GM19467 (cell line): ENCODE results near the gene KIF5A.

ENCODE experiments used
- ATAC-seq: cut with Tn5 transposase; IDR thresholded peaks from one replicate; pipeline ENCODE4 v1.9.1; 2021; ENCODE audit warnings: mild to moderate bottlenecking, moderate library complexity; ENCODE audit not compliant: unreplicated experiment

The KIF5A gene

GRCh38 chr12:57628280-57629191, 78.7 kb downstream of the KIF5A start:
- no peak for ATAC-seq

DNA sequence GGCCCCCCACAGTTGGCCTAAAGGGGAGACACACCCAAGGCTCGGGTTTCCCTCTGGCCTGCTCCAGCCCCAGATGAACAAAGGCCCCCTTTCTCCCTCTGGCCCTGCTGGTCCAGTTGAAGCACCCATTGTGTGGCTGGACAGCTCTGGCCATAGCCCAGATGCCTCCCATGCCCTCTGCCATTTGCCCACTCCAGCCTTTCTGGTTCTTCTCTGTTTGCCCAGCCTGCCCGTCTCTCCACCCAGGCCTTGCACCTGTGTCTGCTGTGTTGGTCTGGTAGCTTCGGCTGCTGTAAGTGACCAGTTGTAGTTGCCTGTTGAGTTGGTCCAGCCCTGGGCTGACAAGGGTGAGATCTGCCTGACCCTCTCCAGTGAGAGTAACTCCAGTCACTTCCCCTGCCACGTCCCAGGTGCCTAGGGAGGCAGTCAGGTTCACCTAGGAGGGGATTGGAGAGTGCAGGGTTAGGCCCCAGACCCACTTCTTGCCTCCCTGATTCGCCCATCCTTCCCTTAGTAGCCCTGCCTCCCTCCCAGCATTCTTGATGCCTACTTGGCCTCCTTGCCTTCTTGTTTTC, 80.1 kb downstream of the KIF5A start:
- no peak for ATAC-seq

DNA sequence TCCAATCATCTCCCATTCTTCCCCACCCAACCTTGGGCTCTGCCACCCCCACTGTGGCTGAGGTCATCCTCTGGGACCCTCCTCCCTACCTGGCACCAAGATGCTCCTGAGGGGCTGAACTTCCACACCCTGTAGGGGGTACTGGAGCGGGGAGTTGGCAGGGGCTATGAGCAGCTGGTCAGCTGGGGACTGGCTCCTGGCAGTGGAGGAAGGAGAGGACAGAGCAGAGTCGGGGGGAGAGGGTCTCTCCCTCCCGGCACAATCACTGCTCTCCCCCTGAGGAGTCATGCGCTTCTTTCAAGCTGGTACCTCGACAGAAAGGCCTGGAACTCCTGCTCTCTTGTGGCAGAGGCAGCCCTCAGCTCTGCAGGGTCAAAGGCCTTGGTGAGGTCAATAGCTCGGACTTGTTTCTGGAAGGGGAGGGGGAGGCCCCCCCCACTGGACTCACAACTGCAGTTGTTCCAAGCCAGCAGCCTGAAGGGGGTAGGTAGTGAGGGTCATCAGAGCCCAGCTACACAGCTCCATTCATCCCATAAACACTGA, 81.1 kb downstream of the KIF5A start:
- no peak for ATAC-seq

- ATAC-seq: no peak
Observed at GRCh38 chr12:57631566-57632072, 81.8 kb downstream of the KIF5A start.

- ATAC-seq: no peak
Observed at GRCh38 chr12:57632073-57632957, 82.5 kb downstream of the KIF5A start.

GRCh38 chr12:57632958-57633840, 83.4 kb downstream of the KIF5A start, which contains the start of gene B4GALNT1:
Gene B4GALNT1, minus strand, starts transcription at chr12:57633201. Its CDS starts 1,069 bp downstream, at chr12:57632132.
- ATAC-seq: peak; percentile 81
